Activated T-helper 2 cell treated with anti-CD3 and anti-CD28 coated beads, Interferon-gamma antibody, Interleukin-2, Interleukin-4, amounts not matched to agents 10 μg/mL and 5 μg/mL and 100 μg/mL, durations not matched to agents 14 hours and 24 hours and 36 hours (primary cell): ENCODE results near the gene MSH3. TPM values are rescaled to one million over a fixed set of nuclear protein-coding genes. Genes with fewer than 3 reads are reported as not detected.

ENCODE experiments used
- DNase-seq: peaks from one replicate; pipeline ENCODE4 v3.0.0; 2021; ENCODE audit warnings: low spot score
- H3K27ac Mint-ChIP-seq: one replicate; pipeline ENCODE4 v1.8.0; 2021; ENCODE audit warnings: mixed read lengths
- H3K27me3 Mint-ChIP-seq: one replicate; pipeline ENCODE4 v1.8.0; 2021; ENCODE audit warnings: low read depth, mixed read lengths
- H3K36me3 Mint-ChIP-seq: one replicate; pipeline ENCODE4 v1.8.0; 2021; ENCODE audit warnings: low read depth, mixed read lengths
- H3K4me1 Mint-ChIP-seq: one replicate; pipeline ENCODE4 v1.8.0; 2021; ENCODE audit warnings: low read depth, mixed read lengths
- H3K4me3 Mint-ChIP-seq: one replicate; pipeline ENCODE4 v1.8.0; 2021; ENCODE audit warnings: low read depth, mild to moderate bottlenecking, moderate library complexity, mixed read lengths
- H3K9me3 Mint-ChIP-seq: one replicate; pipeline ENCODE4 v1.8.0; 2021; ENCODE audit warnings: mixed read lengths
- intact Hi-C: fragments of 100-400 bp; cut with micrococcal nuclease; formaldehyde crosslinking; loops from one replicate; pipeline ENCODE4 v1.15.1; 2023
- total RNA-seq: library from RNA; stranded (reverse); gene quantifications from 2 replicates; pipeline ENCODE4 v1.2.3, GENCODE V29; 2022

Gene MSH3
- total RNA-seq, 1 donor from 2014 or later: 20.6 TPM

DNA sequence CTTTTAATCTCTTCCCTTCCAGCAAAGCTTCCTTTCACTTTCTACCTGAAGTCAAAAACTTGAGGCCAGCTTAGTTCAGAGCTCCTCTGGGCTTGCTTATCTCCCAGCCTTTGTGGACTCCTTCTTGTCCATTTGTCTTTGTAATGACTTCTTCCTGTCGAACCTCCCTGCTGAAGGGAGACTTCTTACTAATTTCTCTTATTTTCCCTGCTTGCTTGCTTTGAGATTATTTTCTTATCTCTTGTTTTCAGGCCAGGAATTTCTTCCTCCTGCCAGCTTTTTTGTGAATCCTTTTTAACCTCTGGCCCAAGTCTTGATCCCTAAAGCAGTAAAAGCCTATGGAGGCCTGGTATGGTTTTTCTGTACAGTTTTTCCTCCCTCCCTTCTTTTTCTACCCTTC, 47.1 kb downstream of the MSH3 start:
- no peak for DNase-seq
- H3K4me3 Mint-ChIP-seq: no peak overlapping the region
- H3K36me3 Mint-ChIP-seq: peaks cover 38% of the 10 kb centered on the region
- intact Hi-C loops: no loop called here
- peaks cover 11% of the 10 kb centered on the region for H3K4me1 Mint-ChIP-seq
- no peaks in the 10 kb centered on the region for H3K27me3 Mint-ChIP-seq
- no peaks in the 10 kb centered on the region for H3K9me3 Mint-ChIP-seq
- H3K27ac Mint-ChIP-seq: peak overlapping the region; percentile 9

DNA sequence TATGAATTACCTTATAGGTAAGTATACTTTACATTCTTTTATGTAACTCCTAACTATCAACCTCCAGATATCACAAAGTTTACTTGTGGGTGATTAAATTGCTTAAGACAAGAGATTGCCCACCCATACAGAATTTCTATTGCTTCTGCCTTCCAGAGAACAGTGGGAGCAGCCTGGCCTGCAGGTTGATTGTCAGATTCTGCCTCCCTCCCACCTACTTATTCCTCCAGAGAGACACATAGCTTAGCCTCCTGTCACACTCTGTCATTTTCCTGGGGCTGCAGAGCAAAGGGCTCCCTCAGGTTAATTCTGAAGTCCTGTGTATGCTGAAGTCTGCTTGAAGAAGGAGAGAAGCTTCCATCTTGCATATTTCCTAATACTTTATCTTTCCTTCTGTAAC, 48.8 kb downstream of the MSH3 start:
- peaks cover 14% of the 10 kb centered on the region for H3K4me1 Mint-ChIP-seq
- no peak overlapping the region for H3K27ac Mint-ChIP-seq
- H3K27me3 Mint-ChIP-seq: no peaks in the 10 kb centered on the region
- H3K36me3 Mint-ChIP-seq: peaks cover 31% of the 10 kb centered on the region
- H3K9me3 Mint-ChIP-seq: no peaks in the 10 kb centered on the region
- H3K4me3 Mint-ChIP-seq: no peak overlapping the region
- DNase-seq: no peak
- intact Hi-C loops: no loop called here

DNA sequence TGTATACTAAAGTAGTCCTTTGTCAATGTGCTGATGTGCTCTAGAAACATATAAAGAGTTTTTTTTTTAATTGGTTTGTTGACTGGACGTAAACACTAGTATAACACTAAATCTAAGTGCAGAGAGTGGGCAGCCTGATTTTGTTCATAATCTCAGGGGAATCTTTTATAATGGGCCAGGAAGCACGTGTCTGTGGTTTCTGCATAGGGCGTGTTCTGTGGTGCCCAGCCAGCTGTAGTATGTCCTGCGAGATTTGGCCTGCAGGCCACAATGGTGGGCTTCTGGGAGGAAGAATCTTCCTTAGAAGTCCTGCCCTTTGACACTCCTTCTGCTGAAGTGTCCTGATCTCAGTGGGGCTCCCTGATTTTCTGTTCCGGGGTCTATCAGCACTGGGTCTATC, 49.3 kb downstream of the MSH3 start:
- Mint-ChIP-seq H3K9me3 (no peaks in the 10 kb centered on the region), H3K27ac (no peak overlapping the region), H3K27me3 (no peaks in the 10 kb centered on the region), H3K36me3 (peaks cover 28% of the 10 kb centered on the region), H3K4me3 (no peak overlapping the region), H3K4me1 (peaks cover 14% of the 10 kb centered on the region)
- intact Hi-C loops: no loop called here
- no peak for DNase-seq

DNA sequence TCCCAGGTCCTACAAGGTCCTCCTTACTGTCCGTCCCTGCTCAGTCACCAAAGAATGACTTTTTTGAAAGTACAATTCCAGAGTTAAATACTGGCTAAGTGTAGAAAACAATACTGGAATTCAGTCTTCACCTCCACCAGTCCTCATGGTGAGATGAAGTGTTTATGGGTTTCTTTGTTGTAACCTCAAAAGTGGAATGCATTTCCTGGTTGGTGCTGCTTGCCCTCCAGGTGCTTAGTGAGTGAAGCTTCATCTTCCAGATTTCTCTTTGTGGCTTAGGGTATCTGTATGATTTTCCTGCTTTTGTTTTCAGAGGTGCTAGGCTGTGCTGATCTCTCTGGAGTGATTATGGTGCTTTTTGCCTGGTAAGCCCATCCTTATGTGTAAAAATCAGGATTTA, 49.8 kb downstream of the MSH3 start:
- Mint-ChIP-seq H3K27me3 (no peaks in the 10 kb centered on the region), H3K36me3 (peaks cover 28% of the 10 kb centered on the region), H3K27ac (no peak overlapping the region), H3K4me1 (peaks cover 14% of the 10 kb centered on the region), H3K4me3 (no peak overlapping the region), H3K9me3 (no peaks in the 10 kb centered on the region)
- intact Hi-C loops: no loop called here
- DNase-seq: no peak

DNA sequence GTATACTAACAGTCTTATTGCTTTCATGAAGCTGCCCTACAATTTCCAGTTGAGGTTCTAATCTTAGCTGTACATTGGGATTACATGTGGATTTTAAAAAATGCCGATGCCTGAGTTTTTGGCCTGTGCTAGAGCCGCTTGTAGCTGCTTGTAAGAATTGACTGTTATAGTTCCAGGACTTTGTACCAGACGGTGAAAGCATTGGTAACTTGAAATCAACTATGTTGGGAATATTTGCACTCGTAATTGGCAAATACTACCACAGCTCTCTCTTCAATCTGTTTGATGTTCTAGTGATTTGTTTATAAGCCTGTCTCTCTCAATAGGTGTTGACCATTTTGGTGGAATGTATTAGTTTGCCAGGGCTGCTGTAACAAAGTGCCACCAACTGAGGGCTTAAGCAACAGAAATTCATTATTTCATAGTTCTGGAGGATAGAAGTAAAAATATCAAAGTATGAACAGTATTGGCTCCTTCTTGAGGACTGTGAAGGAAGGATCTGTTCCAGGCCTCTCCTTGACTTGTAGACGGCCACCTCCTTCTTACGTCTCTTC, 50.8 kb downstream of the MSH3 start:
- Mint-ChIP-seq H3K36me3 (peaks cover 28% of the 10 kb centered on the region), H3K27ac (no peak overlapping the region), H3K9me3 (no peaks in the 10 kb centered on the region), H3K4me3 (no peak overlapping the region), H3K27me3 (no peaks in the 10 kb centered on the region), H3K4me1 (peaks cover 14% of the 10 kb centered on the region)
- intact Hi-C loops: no loop called here
- no peak for DNase-seq

DNA sequence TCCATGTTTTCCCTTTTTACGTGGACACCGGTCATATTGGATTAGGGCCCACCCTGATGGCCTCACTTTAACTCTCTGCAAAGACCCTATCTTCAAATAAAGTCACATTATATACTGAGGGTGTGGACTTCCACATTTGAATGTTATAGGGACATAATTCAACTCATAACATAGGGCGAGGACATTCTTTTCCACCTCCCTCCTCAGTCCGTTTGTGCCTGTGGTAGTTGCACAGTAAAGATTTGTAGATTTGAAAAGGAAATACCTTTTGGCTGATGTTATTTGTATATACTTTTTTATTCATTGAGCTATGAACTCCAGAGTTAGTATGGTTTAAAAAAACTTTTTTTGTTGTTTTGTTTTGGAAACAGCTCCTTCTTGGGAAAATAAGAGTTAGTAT, 51.3 kb downstream of the MSH3 start:
- no peak for DNase-seq
- no peak overlapping the region for H3K4me3 Mint-ChIP-seq
- no peaks in the 10 kb centered on the region for H3K9me3 Mint-ChIP-seq
- H3K36me3 Mint-ChIP-seq: peaks cover 25% of the 10 kb centered on the region
- H3K27me3 Mint-ChIP-seq: no peaks in the 10 kb centered on the region
- H3K27ac Mint-ChIP-seq: no peak overlapping the region
- intact Hi-C loops: no loop called here
- peaks cover 19% of the 10 kb centered on the region for H3K4me1 Mint-ChIP-seq

DNA sequence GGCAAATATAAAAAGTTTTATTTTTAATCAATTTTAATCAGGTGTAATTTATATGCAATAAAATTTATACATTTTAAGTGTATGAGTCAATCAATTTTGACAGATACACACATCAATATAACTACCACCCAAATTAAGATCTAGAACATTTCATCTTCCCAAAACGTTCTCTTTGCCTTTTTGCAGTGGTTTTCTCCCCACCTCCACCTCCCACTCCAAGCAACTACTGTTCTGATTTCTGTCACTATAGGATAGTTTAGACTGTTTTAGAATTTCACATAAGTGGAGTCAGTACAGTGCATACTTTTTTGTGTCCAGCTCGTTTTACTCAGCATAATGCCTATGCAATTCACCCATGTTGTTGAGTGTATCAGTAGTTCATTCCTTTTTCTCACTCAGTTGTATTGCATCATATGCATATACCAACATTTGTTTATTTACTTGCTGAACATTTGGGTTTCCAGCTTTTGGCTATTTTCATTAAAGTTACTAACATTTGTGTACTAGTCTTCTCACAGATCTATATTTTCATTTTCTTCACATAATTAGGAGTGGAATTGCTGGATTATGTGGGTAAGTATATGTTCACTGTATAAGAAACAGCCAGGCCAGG, 52.5 kb downstream of the MSH3 start:
- no peak overlapping the region for H3K27ac Mint-ChIP-seq
- intact Hi-C loops: no loop called here
- H3K4me1 Mint-ChIP-seq: peaks cover 20% of the 10 kb centered on the region
- H3K9me3 Mint-ChIP-seq: no peaks in the 10 kb centered on the region
- H3K36me3 Mint-ChIP-seq: peaks cover 23% of the 10 kb centered on the region
- no peak overlapping the region for H3K4me3 Mint-ChIP-seq
- H3K27me3 Mint-ChIP-seq: no peaks in the 10 kb centered on the region
- DNase-seq: no peak

DNA sequence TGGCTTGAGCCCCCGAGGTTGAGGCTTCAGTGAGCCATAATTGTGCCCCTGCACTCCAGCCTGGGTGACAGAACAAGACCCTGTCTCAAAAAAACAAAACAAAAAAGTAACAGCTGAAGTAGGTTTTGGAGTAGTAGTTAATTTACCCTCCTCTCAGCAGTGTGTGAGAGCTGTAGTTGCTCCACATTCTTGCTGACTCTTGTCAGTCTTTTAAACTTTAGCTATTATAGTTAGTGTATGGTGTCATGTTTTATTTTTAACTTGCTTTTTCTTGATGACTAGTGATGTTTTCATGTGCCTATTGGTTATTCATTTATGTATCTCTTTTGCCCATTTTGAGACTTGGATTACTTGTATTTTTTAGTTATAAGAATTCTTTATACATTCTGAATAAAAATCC, 53.2 kb downstream of the MSH3 start:
- Mint-ChIP-seq H3K9me3 (no peaks in the 10 kb centered on the region), H3K4me1 (peaks cover 21% of the 10 kb centered on the region), H3K27me3 (no peaks in the 10 kb centered on the region), H3K36me3 (peaks cover 22% of the 10 kb centered on the region), H3K27ac (no peak overlapping the region), H3K4me3 (no peak overlapping the region)
- intact Hi-C loops: no loop called here
- no peak for DNase-seq

DNA sequence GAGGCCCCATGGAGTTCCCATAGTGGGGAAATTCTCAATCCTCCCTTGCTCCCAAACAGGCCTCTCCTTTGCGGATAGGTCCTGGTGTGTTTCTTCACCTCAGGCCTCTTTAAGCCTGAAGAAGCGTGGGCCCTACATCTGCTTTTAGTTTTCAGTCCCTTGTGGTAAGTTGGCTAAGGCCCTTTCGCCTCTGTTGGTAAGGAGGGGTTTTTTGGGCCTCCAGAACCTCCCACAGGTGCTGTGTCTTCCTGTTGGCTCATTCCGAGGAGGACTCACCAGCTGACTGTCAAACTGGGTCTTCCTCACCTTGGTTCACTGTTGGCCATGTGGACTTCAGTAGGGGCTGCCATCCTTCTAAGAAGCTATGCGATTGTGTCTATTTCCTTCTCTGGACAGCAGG, 56.8 kb downstream of the MSH3 start:
- no peaks in the 10 kb centered on the region for H3K9me3 Mint-ChIP-seq
- H3K27ac Mint-ChIP-seq: no peak overlapping the region
- peaks cover 20% of the 10 kb centered on the region for H3K4me1 Mint-ChIP-seq
- no peak for DNase-seq
- peaks cover 35% of the 10 kb centered on the region for H3K36me3 Mint-ChIP-seq
- H3K27me3 Mint-ChIP-seq: no peaks in the 10 kb centered on the region
- intact Hi-C loops: loop anchor here (10.0 kb wide), 1 partner anchor 394 kb away; no protein-coding TSS in a partner anchor
- H3K4me3 Mint-ChIP-seq: no peak overlapping the region

DNA sequence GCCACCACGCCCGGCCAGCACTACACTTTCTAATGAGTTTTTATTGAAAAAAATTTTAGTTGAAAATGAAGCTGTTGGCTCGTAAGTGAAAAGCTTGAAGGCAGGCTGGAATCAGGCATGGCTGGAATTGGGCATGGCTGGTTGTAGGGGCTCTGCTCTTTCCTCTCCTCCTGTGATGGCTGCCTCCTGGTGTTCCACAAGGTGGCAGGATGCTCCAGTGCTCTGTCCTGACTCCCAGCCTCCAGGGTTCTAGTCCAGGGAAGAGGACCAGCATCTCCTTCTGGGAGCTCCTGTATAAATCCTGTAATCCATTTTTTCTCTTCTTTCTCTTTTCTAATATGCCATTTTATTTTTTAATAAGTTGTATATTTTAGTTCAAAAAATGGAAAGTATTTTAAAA, 57.5 kb downstream of the MSH3 start:
- Mint-ChIP-seq H3K4me1 (peaks cover 18% of the 10 kb centered on the region), H3K4me3 (no peak overlapping the region), H3K9me3 (no peaks in the 10 kb centered on the region), H3K27me3 (no peaks in the 10 kb centered on the region), H3K36me3 (peaks cover 41% of the 10 kb centered on the region), H3K27ac (no peak overlapping the region)
- intact Hi-C loops: loop anchor here (10.0 kb wide), 1 partner anchor 393 kb away; no protein-coding TSS in a partner anchor
- no peak for DNase-seq

DNA sequence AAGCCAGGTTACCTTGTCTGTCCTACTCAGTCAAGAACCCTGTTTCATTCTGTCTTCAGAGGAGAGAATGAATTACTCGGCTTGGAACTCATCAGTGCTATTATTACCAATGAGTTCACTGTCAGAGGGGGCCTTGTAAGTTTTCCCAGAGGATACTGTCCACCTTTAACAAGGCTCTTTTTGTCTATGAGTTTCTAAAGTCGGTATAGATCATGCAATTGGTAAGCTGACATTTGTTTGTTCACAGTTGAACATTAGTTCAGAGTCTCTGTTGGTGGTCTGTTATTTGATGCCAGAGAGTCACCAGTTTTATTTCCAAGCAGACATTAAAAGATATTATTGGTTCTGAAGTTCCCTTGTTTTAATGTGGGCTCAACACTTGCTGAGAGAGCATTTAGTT, 58.5 kb downstream of the MSH3 start:
- H3K4me3 Mint-ChIP-seq: no peak overlapping the region
- intact Hi-C loops: loop anchor here (10.0 kb wide), 1 partner anchor 392 kb away; no protein-coding TSS in a partner anchor

DNA sequence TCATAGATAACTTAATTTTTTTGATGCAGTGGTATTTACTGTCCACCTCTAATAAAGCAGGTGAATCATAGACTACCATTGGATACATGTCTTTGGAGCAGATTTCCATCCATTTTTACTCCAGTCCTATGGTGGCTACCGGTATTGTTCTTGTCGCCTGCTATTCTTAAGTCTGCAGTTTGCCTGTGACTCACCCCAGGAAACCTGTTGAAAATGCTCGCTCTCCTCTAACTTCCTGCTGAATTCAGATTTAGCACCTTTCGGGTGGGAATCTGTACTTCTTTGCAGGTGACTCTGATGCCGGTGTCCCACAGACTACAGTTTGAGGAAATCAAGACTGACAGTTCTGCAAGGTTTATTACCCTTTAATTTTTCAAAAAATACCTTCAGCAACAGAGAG, 59.2 kb downstream of the MSH3 start:
- H3K4me1 Mint-ChIP-seq: peaks cover 17% of the 10 kb centered on the region
- peaks cover 50% of the 10 kb centered on the region for H3K36me3 Mint-ChIP-seq
- no peak for DNase-seq
- H3K27ac Mint-ChIP-seq: no peak overlapping the region
- intact Hi-C loops: loop anchor here (10.0 kb wide), 1 partner anchor 391 kb away; no protein-coding TSS in a partner anchor
- no peaks in the 10 kb centered on the region for H3K9me3 Mint-ChIP-seq
- no peaks in the 10 kb centered on the region for H3K27me3 Mint-ChIP-seq
- H3K4me3 Mint-ChIP-seq: no peak overlapping the region

More for the DNA sequence above, 58.5 kb downstream of the MSH3 start:
- H3K27me3 Mint-ChIP-seq: no peaks in the 10 kb centered on the region
- no peaks in the 10 kb centered on the region for H3K9me3 Mint-ChIP-seq
- DNase-seq: no peak
- H3K27ac Mint-ChIP-seq: no peak overlapping the region
- peaks cover 17% of the 10 kb centered on the region for H3K4me1 Mint-ChIP-seq
- peaks cover 45% of the 10 kb centered on the region for H3K36me3 Mint-ChIP-seq

DNA sequence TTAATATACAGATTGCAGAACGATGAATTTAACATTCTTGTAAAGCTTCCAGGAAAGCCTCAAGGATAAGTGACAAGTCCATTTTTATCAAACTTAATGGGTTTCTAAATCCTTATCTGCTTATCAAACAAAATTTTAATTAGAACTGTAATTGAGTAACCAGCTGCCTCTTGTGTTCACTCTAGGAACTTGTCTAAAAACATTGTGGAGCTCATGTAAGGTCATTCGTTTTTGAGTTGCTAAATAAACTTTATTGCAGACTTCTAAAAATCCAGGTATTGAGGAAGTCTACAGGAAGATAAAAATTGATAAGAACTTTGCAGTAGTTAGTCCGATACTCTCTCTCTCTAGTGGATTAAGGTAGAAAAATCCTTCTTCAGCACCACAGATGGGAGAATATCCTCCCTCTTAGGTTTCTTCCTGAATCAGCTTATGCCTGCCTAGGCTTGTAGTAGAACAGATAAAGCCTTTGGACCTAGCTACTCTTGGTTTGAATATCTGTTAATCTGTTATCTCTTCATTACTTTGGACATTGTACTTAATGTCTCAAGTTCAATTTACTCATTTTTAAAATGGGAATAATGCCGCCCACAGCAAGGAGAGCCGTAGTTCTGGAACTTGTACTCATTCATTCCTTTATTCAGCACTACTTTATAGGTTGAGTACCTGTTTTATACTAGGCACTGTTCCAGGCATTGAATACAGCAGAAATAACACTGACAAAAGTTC, 60.3 kb downstream of the MSH3 start:
- Mint-ChIP-seq H3K27ac (no peak overlapping the region), H3K4me3 (no peak overlapping the region), H3K9me3 (peaks cover 4% of the 10 kb centered on the region), H3K4me1 (peaks cover 17% of the 10 kb centered on the region), H3K27me3 (no peaks in the 10 kb centered on the region), H3K36me3 (peaks cover 61% of the 10 kb centered on the region)
- no peak for DNase-seq
- intact Hi-C loops: loop anchor here (10.0 kb wide), 1 partner anchor 390 kb away; no protein-coding TSS in a partner anchor
